K562 (cell line): ENCODE measurements around the gene CGN. TPM values are rescaled to one million over a fixed set of nuclear protein-coding genes. Genes with fewer than 3 reads are reported as not detected.

Experiments used
- ARHGAP35 ChIP-seq: fragments of 450-650 bp; IDR thresholded peaks from 2 replicates; pipeline ENCODE4 v1.6.1; 2018; ENCODE audit not compliant: partially characterized antibody
- ARID1B ChIP-seq: fragments of 450-650 bp; IDR thresholded peaks from 2 replicates; pipeline ENCODE4 v1.6.1; 2016; ENCODE audit warnings: antibody characterized with exemption, mild to moderate bottlenecking, inconsistent platforms
- ARNT ChIP-seq, 2 experiments: fragments of 450-650 bp; IDR thresholded peaks; 2 replicates each; pipeline ENCODE4 v1.6.1; 2016; ENCODE audit warnings: mild to moderate bottlenecking in 1 of 2
- C11orf30 ChIP-seq: fragments of 450-650 bp; IDR thresholded peaks from 2 replicates; pipeline ENCODE4 v1.6.1; 2016; ENCODE audit warnings: low read depth, mild to moderate bottlenecking
- CEBPB ChIP-seq: fragments of 450-650 bp; IDR thresholded peaks from 2 replicates; pipeline ENCODE4 v1.6.1; 2016; ENCODE audit warnings: missing genetic modification characterization, missing compliant biosample characterization
- CEBPG ChIP-seq, 3 experiments: fragments of 200-800 bp in 1 of 3; sonication (Bioruptor generic) in 1 of 3; sonication (generic) in 1 of 3; formaldehyde crosslinking in 1 of 3; IDR thresholded peaks in 2 of 3; conservative IDR thresholded peaks in 1 of 3; 2 replicates each; pipeline versions ENCODE4 v1.6.1 to v1.8.0; 2016 to 2022; ENCODE audit warnings: missing compliant biosample characterization in 2 of 3, missing genetic modification characterization in 2 of 3, mild to moderate bottlenecking in 1 of 3, missing genetic modification reagents in 1 of 3
- GTF2E2 ChIP-seq: fragments of 200-800 bp; sonication (Bioruptor generic); IDR thresholded peaks from 2 replicates; pipeline ENCODE4 v1.6.1; 2016; ENCODE audit warnings: missing genetic modification characterization, missing compliant biosample characterization
- HMBOX1 ChIP-seq: sonication (generic); IDR thresholded peaks from 2 replicates; pipeline ENCODE4 v1.6.1; 2016
- KAT8 ChIP-seq: fragments of 450-650 bp; IDR thresholded peaks from 2 replicates; pipeline ENCODE4 v1.6.1; 2016; ENCODE audit warnings: low read depth, mild to moderate bottlenecking
- L3MBTL2 ChIP-seq: fragments of 450-650 bp; IDR thresholded peaks from 2 replicates; pipeline ENCODE4 v1.6.1; 2016; ENCODE audit warnings: mild to moderate bottlenecking, moderate library complexity
- MITF ChIP-seq: IDR thresholded peaks from 2 replicates; pipeline ENCODE4 v1.6.1; 2014; ENCODE audit warnings: antibody characterized with exemption
- NFE2 ChIP-seq: IDR thresholded peaks from 2 replicates; pipeline ENCODE4 v1.6.1; 2014; ENCODE audit warnings: antibody characterized with exemption, low read depth
- NFIC ChIP-seq: fragments of 450-650 bp; IDR thresholded peaks from 2 replicates; pipeline ENCODE4 v1.6.1; 2017; ENCODE audit warnings: mild to moderate bottlenecking, inconsistent platforms
- NONO ChIP-seq, 2 experiments: fragments of 200-400 bp in 1 of 2; fragments of 450-650 bp in 1 of 2; formaldehyde crosslinking in 1 of 2; IDR thresholded peaks; 2 replicates each; pipeline ENCODE4 v1.6.1; 2017; ENCODE audit warnings: low read depth in 2 of 2, mild to moderate bottlenecking in 2 of 2, moderate library complexity in 2 of 2, low read length in 1 of 2
- NR2C2 ChIP-seq, 2 experiments: fragments of 200-800 bp in 1 of 2; sonication (Bioruptor generic) in 1 of 2; sonication (generic) in 1 of 2; formaldehyde crosslinking in 1 of 2; IDR thresholded peaks; 2 replicates each; pipeline versions ENCODE4 v1.6.1 to v1.8.0; 2016 to 2022; ENCODE audit warnings: mild to moderate bottlenecking in 1 of 2, missing compliant biosample characterization in 1 of 2, missing genetic modification characterization in 1 of 2, missing genetic modification reagents in 1 of 2
- NRF1 ChIP-seq, 2 experiments: fragments of 450-650 bp; IDR thresholded peaks in 1 of 2; conservative IDR thresholded peaks in 1 of 2; 2 replicates each; pipeline ENCODE4 v1.6.1; 2014; ENCODE audit warnings: mild to moderate bottlenecking in 2 of 2
- POU5F1 ChIP-seq: fragments of 150-350 bp; IDR thresholded peaks from 2 replicates; pipeline ENCODE4 v1.6.1; 2014; ENCODE audit warnings: borderline replicate concordance, low read length, low read depth, mild to moderate bottlenecking; ENCODE audit not compliant: partially characterized antibody
- TRIM24 ChIP-seq, 2 experiments: fragments of 450-650 bp; IDR thresholded peaks; 2 replicates each; pipeline ENCODE4 v1.6.1; 2016
- YY1 ChIP-seq, 3 experiments: IDR thresholded peaks; 2 replicates each; pipeline ENCODE4 v1.6.1; 2011; ENCODE audit warnings: low read length in 2 of 3, mild to moderate bottlenecking in 2 of 3, moderate library complexity in 2 of 3, borderline replicate concordance in 1 of 3, control low read depth in 1 of 3, low read depth in 1 of 3; ENCODE audit not compliant: insufficient read depth in 3 of 3, insufficient replicate concordance in 2 of 3, control insufficient read depth in 1 of 3, insufficient read length in 1 of 3; ENCODE audit errors: extremely low read depth in 1 of 3
- ZFX ChIP-seq: sonication (generic); formaldehyde crosslinking; IDR thresholded peaks from 2 replicates; pipeline ENCODE4 v1.8.0; 2022; ENCODE audit warnings: mild to moderate bottlenecking, missing genetic modification reagents, moderate library complexity
- ZNF398 ChIP-seq: fragments of 250-450 bp; sonication (Bioruptor Pico); IDR thresholded peaks from 2 replicates; pipeline ENCODE4 v1.8.0; 2021; ENCODE audit warnings: moderate library complexity, mild to moderate bottlenecking, inconsistent platforms
- ZSCAN32 ChIP-seq: fragments of 450-650 bp; formaldehyde crosslinking; IDR thresholded peaks from 2 replicates; pipeline ENCODE4 v1.4.0; 2020; ENCODE audit warnings: mild to moderate bottlenecking, moderate library complexity
- polyA plus RNA-seq, 8 experiments: library from polyadenylated mRNA; depleted of rRNA in 4 of 8; stranded (reverse) in 5 of 8; unstranded in 3 of 8; fragments of >200 nt; fragmentation: Nextera tagmentation in 2 of 8; fragmentation: Illumina TruSeq in 1 of 8; extraction: Ambion mirVana in 2 of 8; extraction: Trizol in 1 of 8; gene quantifications; 2 replicates each; pipeline versions ENCODE4 v1.2.1 to v1.2.3, GENCODE V29; 2011 to 2014; ENCODE audit warnings: inconsistent platforms in 1 of 8, missing spikeins in 1 of 8
- total RNA-seq, 7 experiments: library from RNA; depleted of rRNA in 6 of 7; stranded (reverse); fragments of >200 nt in 6 of 7; fragmentation: Illumina TruSeq in 2 of 7; extraction: Trizol in 2 of 7; gene quantifications; 2 replicates each; pipeline versions ENCODE4 v1.2.1 to v1.2.3, GENCODE V29; 2011 to 2021; ENCODE audit warnings: low replicate concordance in 1 of 7

The CGN gene
- total and polyA plus RNA-seq, 9 of the 15 experiments (the other 6 are each of a cell fraction or from before 2014, with no cell fraction given) = 0.03 to 1.4 (median 0.14) TPM; not detected in 2

- TF ChIP-seq HMBOX1 (no peak), CEBPB (tag) (0 out of 2 replicates have a peak, but pooled peaks have one; percentile 15), MITF (no peak), CEBPG (CRISPR knock-in tag; IDR thresholded peaks at IDR 0.05) (peak; percentile 52; the same call in 1 of the 2 replicates), CEBPG (tag; conservative IDR thresholded peaks at IDR 0.05 in 1 of 2, IDR thresholded peaks at IDR 0.05 in 1 of 2) (no peak; a peak in 1 of 4 replicates), ZNF398 (CRISPR knock-in tag) (no peak), C11orf30 (peak; percentile 20; the same call in 1 of the 2 replicates), ARNT (IDR thresholded peaks at IDR 0.05) (no peak), YY1 (IDR thresholded peaks at IDR 0.05; ENCODE audit: borderline replicate concordance in 1 of 3, control insufficient read depth in 1 of 3, extremely low read depth in 1 of 3, insufficient read depth in 3 of 3, insufficient read length in 1 of 3, insufficient replicate concordance in 2 of 3, low read depth in 1 of 3, low read length in 2 of 3) (peak in 2 of 3 experiments; percentile 66 to 86), L3MBTL2 (peak; percentile 11; the same call in 1 of the 2 replicates), NFE2 (peak; percentile 46; the same call in 1 of the 2 replicates), ARID1B (peak; percentile 80), GTF2E2 (tag) (0 out of 2 replicates have a peak, but pooled peaks have one; percentile 38), NRF1 (conservative IDR thresholded peaks at IDR 0.05 in 1 of 2, IDR thresholded peaks at IDR 0.05 in 1 of 2) (peak; percentile 80 to 81), ZFX (peak; percentile 51; the same call in 1 of the 2 replicates), ARHGAP35 (no peak), NONO (IDR thresholded peaks at IDR 0.05; ENCODE audit: low read depth in 2 of 2, low read length in 1 of 2) (no peak), KAT8 (peak; percentile 62; the same call in 1 of the 2 replicates), TRIM24 (IDR thresholded peaks at IDR 0.05) (peak in 1 of 2 experiments; percentile 14; a peak in 1 of 4 replicates), NR2C2 (CRISPR knock-in tag; IDR thresholded peaks at IDR 0.05) (no peak), NR2C2 (tag; IDR thresholded peaks at IDR 0.05) (no peak), NFIC (peak; percentile 60), ZSCAN32 (CRISPR knock-in tag) (no peak), POU5F1 (no peak)
These were observed 63.7 kb downstream of the CGN start (continued) for GRCh38 chr1:151574575-151575529.
